Adipose tissue (tissue), 3 donors: ENCODE measurements around the gene NOSTRIN. TPM values are rescaled to one million over a fixed set of nuclear protein-coding genes. Genes with fewer than 3 reads are reported as not detected.
"Not testable (repeated sequence)": the region's sequence is repeated elsewhere in the genome, so short reads cannot be mapped to it uniquely, and the experiment has no call there.

Experiments
- H3K27ac ChIP-seq: one replicate; pipeline ENCODE4 v1.5.1; 2013; ENCODE audit warnings: low read depth, low read length
- WGBS, 3 donors: extraction: QIAGEN DNeasy Blood & Tissue Kit; methylation state at CpG; one replicate each; pipeline ENCODE4 v1.1.7; 2013; 5-methylcytosine and 5-hydroxymethylcytosine counted together
- polyA plus RNA-seq, 3 donors: library from polyadenylated mRNA; stranded (reverse); fragments of 200-250 nt; gene quantifications; one replicate each; pipeline ENCODE4 v1.2.3, GENCODE V29; 2013
- donor health status: healthy with polysubstance abuse.
- donor health status: Bipolar disorder and iron deficiency.
- donor health status: healthy.

Gene NOSTRIN
- polyA plus RNA-seq, 3 donors: 15.0 to 54.1 (median 21.0) TPM

GRCh38 chr2:168852481-168852880 lies 50.0 kb downstream of the NOSTRIN start:
- H3K27ac ChIP-seq: no peak overlapping the region
- WGBS, 3 donors: 33 to 64% (median 50%) methylated on average over 3 of the region's 3 CpGs

- 96 to 100% (median 97%) methylated on average over 1 of the region's 1 CpG for WGBS, 3 donors
- no peak overlapping the region for H3K27ac ChIP-seq
These were observed 51.0 kb downstream of the NOSTRIN start for GRCh38 chr2:168853471-168853870.

DNA sequence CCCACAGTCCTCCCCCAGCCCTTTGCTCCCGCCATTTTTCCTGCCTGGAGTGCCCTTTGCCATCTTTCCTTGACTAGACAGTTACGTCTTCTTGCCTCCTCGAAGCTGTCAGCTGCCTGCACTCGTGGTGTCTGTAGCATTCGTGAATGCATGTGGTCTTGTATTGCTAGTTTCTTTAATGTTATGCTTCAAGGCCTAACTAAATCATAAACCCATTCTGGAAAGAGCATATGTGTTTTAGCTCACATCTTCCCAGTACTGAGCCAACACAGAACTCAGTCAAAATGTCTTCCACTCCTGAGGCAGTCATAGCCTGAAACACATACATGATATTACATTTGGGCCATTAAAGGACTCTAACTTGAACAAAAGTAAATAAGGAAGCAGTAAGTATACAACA lies 52.2 kb downstream of the NOSTRIN start:
- H3K27ac ChIP-seq: no peak overlapping the region
- WGBS, 3 donors: 96 to 98% (median 97%) methylated on average over 5 of the region's 5 CpGs

DNA sequence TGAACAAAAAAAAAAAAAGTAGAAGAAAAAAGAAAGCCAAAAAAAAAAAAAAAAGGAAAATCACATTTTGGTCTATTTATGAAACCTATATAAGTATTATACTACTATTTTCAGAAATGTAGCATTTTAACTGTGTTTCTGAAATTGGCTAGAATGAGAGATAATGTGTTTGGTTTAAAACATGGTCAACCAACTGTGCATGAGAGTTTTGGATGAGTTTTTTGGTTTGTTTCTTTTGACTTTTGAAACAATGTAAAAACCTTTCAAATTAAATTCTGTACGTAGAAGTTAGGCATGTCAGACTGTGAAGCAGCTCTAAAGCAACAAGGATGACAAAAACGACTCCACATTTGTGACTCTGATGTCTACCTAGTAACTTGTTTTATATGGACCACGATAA lies 53.2 kb downstream of the NOSTRIN start:
- H3K27ac ChIP-seq: no peak overlapping the region
- WGBS, 3 donors: 93 to 96% (median 95%) methylated on average over 3 of the region's 3 CpGs

DNA sequence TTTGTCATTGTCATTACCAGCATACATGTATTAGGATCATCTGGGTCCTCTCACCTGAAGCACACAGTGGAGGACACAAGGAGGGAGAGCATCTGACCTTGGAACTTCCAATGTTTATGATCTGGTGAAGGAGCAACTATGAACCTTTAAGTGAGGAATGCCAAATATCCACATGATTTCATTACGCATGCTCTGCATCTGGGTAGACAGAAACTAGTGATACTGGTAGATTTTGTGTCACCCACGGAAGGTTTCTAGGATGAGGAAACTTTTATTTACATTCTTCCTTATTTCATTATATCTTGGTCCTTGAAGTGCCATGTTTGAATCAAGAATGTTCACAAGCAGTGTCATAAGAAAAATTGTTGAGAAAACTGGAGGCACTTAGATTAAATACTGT lies 55.7 kb downstream of the NOSTRIN start:
- H3K27ac ChIP-seq: no peak overlapping the region
- WGBS, 3 donors: 94 to 96% (median 95%) methylated on average over 2 of the region's 2 CpGs

DNA sequence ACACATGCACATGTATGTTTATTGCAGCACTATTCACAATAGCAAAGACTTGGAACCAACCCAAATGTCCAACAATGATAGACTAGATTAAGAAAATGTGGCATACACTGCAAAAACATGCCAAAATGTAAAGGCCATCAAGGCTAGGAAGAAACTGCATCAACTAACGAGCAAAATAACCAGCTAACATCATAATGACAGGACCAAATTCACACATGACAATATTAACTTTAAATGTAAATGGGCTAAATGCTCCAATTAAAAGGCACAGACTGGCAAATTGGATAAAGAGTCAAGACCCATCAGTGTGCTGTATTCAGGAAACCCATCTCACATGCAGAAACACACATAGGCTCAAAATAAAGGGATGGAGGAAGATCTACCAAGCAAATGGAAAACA lies 64.7 kb downstream of the NOSTRIN start:
- WGBS, 3 donors: 100% methylated on average over 1 of the region's 1 CpG
- not testable (repeated sequence) for H3K27ac ChIP-seq

DNA sequence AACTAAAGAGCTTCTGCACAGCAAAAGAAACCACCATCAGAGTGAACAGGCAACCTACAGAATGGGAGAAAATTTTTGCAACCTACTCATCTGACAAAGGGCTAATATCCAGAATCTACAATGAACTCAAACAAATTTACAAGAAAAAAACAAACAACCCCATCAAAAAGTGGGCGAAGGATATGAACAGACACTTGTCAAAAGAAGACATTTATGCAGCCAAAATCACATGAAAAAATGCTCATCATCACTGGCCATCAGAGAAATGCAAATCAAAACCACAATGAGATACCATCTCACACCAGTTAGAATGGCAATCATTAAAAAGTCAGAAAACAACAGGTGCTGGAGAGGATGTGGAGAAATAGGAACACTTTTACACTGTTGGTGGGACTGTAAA lies 67.9 kb downstream of the NOSTRIN start:
- H3K27ac ChIP-seq: not testable (repeated sequence)
- 95 to 100% (median 100%) methylated on average over 1 of the region's 1 CpG for WGBS, 3 donors

GRCh38 chr2:168870824-168871223 lies 68.4 kb downstream of the NOSTRIN start:
- WGBS, 3 donors: 94 to 99% (median 98%) methylated on average over 4 of the region's 4 CpGs
- H3K27ac ChIP-seq: not testable (repeated sequence)

DNA sequence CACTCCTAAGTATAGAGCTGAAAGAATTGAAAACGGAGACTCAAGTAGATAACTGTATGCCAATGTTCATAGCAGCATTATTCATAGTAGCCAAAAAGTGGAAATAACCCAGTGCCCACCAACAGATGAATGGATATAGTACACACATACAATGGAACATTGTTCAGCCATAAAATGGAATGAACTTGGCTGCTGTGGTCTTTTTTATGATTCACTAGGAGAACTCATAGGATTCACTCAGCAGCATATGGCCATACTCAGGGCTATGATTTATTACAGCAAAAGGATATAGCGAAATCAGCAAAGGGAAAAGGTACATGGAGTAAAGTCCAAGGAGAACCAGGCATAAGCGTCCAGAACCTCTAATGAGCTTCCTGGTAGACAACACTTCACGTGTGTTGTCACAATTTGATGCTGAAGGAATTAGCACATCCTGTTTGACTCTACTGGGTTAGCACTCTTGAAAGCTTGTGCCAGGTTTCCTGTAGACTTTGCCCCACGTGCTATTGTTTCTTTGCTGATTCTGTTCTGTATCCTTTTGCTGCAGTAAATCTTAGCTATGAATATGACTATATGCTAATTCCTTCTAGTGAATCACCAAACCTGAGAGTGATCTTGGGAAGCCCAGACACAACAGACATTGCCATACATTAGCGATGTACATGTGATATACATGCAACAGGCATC lies 72.1 kb downstream of the NOSTRIN start:
- 87 to 96% (median 93%) methylated on average over 6 of the region's 6 CpGs for WGBS, 3 donors
- H3K27ac ChIP-seq: no peak overlapping the region

DNA sequence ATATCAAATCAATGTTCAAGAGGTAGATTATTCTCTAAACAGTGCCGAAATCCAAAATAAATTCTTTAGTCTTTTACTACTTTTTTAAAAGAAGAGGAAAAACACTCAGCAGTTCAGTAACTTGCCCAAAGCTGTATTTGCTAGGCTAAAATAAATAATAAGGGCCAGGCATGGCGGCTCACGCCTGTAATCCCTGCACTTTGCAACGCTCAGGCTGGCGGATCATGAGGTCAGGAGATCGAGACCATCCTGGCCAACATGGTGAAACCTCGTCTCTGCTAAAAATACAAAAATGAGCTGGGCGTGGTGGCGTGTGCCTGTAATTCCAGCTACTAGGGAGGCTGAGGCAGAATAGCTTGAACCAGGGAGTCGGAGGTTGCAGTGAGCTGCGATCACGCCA lies 79.7 kb downstream of the NOSTRIN start:
- WGBS, 3 donors: 95 to 99% (median 97%) methylated on average over 12 of the region's 12 CpGs
- not testable (repeated sequence) for H3K27ac ChIP-seq

- WGBS, 3 donors: 100% methylated on average over 1 of the region's 1 CpG
- H3K27ac ChIP-seq: no peak overlapping the region
These were observed 82.5 kb downstream of the NOSTRIN start for GRCh38 chr2:168884975-168885374.

- H3K27ac ChIP-seq: no peak overlapping the region
- WGBS, 3 donors: 35 to 52% (median 46%) methylated on average over 3 of the region's 3 CpGs
These were observed 87.2 kb downstream of the NOSTRIN start for GRCh38 chr2:168889635-168890005.

DNA sequence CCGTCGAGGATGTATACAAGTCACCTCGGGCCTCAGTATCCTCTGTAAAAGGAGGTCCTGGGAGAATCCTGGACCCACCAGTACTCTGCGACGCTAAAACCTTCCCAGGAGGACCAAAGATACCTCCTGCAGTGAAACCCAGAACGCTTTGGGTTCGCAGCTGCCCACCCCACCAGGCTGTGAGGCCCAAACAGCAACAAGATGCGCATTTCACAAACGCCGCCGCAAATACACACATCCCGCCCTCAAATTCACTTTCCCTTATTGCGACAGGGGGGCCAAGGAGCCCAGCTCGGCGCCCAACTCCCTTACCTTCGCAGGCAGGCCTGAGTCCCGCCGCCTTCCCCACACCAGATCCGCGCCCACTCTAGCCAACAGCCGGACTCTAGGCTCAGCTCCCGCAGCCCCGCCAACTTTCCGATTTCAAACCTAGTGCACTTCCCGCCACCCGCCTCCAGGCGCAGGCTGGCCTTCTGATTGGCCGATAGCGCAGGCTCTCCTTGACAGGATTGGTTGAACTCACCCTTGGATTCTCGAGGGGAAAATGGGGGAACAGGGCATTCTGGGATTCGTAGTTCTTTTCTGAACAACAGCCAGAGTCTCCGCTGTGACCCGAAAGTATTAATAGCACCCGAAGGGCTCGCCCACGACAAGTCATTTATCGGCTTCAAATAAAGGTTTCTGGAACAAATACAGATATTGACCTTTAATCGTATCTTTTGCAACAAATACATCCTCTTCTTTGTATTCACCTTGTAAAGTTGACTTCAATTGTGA lies 87.8 kb downstream of the NOSTRIN start, which contains the start of gene SPC25:
SPC25 (minus strand) TSS at position 425 of the 777 bp plus-strand sequence. CDS start 911 bp downstream, outside the sequence.
- WGBS, 3 donors: 1% methylated on average over 38 of the region's 38 CpGs
- no peak within 1 kb of the TSS for H3K27ac ChIP-seq

- H3K27ac ChIP-seq: no peak overlapping the region
- 83 to 88% (median 86%) methylated on average over 3 of the region's 3 CpGs for WGBS, 3 donors
These were observed 89.9 kb downstream of the NOSTRIN start for GRCh38 chr2:168892327-168892726.

- 88 to 91% (median 90%) methylated on average over 1 of the region's 1 CpG for WGBS, 3 donors
- H3K27ac ChIP-seq: no peak overlapping the region
These were observed 91.7 kb downstream of the NOSTRIN start for GRCh38 chr2:168894101-168894500.

DNA sequence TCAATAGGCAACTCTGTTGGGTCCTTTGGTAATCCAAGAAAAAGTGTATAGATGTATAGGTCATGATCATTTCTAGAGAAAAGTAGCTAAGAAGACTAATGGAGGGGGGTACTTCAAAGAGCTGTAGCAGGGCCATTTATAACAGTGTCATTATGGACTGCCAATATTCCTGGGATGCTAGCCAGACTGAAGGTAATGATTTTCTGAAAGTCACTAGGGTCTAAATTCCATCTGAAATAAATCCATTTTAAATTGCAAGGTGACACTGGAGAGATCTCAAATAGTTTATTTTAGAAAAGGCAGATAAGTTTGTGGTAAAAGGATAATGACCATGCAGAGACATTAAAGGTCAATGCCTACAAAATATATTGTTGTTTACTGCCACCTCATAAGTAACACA lies 92.3 kb downstream of the NOSTRIN start:
- H3K27ac ChIP-seq: no peak overlapping the region

GRCh38 chr2:168895771-168896170 lies 93.3 kb downstream of the NOSTRIN start:
- H3K27ac ChIP-seq: no peak overlapping the region

DNA sequence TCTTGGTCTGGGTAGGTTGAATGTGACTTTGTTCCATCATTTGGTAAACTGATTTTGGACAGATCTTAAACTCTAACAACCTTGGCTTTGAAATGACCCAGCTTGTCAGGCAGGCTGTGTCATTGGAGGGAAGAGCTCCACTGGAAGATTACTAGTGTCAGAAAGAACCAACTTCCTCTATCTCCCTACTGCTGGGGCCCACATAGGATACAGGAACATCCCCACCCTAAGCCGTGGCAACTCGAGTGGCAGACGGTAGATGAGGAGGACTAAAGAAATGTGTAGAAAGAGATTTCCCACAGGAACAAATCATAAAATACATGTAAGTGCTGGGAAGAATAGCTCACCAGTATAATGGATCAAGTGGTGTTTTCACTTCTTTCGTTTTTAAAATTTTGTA lies 94.3 kb downstream of the NOSTRIN start:
- 41 to 80% (median 59%) methylated on average over 4 of the region's 4 CpGs for WGBS, 3 donors

DNA sequence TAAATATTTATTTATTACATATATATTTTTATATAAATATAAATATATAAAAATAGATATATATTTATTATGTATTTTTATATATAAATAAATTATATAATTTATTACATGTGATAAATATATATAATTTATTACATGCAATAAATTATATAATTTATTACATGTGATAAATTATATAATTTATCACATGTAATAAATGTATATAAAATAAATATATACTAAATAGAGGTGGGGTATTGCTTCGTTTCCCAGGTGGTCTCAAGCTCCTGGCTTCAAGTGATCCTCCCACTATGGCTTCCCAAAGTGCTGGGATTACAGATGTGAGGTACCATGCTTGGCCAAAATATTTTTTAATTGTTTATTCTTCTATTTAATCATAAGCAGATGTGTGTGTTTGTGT lies 95.0 kb downstream of the NOSTRIN start:
- WGBS, 3 donors: 70 to 82% (median 75%) methylated on average over 1 of the region's 1 CpG

More for the DNA sequence above, 94.3 kb downstream of the NOSTRIN start:
- no peak overlapping the region for H3K27ac ChIP-seq

DNA sequence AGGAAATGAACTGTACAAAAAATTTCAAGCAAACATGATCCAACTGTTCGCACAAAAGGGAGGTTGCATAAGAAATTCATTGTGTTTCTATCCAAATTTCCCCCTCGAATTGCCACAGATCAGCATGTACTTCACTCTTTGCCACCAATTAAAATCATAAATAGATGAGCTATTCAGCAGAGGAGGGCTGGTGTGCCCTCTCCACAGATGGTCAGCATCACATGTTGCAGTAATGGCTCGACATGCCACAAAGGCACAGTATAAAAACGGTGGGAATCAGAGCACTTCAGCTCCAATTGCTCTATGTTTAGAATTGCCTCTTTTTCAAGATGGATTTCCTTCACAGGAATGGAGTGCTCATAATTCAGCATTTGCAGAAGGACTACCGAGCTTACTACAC lies 98.6 kb downstream of the NOSTRIN start, which contains the start of gene G6PC2:
G6PC2 (plus strand) TSS at position 289 of the 400 bp plus-strand sequence; CDS start at position 330, 41 bp downstream.
- 58 to 74% (median 71%) methylated on average over 5 of the region's 5 CpGs for WGBS, 3 donors
- H3K27ac ChIP-seq: no peak within 1 kb of the TSS

More for the DNA sequence above, 95.0 kb downstream of the NOSTRIN start:
- no peak overlapping the region for H3K27ac ChIP-seq
